HG03575 (cell line): ENCODE results near the gene NOTUM.

ENCODE experiments used
- ATAC-seq: cut with Tn5 transposase; IDR thresholded peaks from one replicate; pipeline ENCODE4 v1.9.1; 2021; ENCODE audit not compliant: unreplicated experiment, insufficient number of reproducible peaks, low FRiP score; ENCODE audit errors: extremely low read depth

NOTUM gene

DNA sequence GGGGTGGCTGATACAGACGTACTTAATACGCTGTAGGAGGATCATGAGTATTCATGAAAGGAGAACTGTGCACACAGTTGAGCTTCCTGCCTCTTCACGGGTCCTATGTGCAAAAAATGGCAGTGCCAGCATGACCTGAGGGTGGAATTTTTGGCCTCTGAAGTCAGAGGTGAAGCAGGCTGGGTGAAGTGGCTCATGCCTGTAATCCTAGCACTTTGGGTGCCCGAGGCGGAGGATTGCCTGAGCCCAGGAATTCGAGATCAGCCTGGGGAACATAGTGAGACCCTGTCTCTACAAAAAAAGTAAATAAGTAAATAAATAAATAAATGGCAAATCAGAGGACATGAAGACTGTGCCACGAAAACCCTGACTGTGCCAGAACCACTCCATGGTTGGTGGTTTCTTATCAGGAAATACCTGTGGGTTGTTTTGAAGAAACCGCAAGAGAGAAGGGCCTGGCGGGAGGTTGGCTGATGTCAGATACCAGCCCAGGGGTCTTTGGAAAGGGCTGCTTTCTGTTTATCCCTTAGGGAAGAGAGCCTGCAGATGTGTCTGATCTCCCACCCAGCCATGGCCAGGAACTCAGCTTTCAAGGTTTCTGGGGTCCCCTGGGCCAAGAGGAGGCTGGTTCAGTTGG, 19.8 kb upstream of the NOTUM start:
- no peak for ATAC-seq

DNA sequence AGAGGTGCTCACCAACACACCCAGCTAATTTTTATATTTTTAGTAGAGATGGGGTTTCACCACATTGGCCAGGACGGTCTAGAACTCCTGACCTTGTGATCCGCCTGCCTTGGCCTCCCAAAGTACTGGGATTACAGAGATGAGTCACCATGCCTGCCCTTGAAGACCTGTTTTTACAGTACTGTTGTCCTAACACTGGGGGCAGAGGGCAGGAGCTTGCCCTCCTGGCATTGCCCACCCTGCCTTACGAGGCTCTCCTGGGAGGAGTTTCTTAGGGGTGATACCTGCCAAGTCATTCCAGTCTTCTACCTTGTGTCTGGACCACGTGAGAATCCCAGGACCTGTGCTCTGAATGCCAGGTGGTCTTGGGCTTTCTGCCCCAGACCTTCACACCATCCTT, 19.1 kb upstream of the NOTUM start:
- ATAC-seq = no peak

DNA sequence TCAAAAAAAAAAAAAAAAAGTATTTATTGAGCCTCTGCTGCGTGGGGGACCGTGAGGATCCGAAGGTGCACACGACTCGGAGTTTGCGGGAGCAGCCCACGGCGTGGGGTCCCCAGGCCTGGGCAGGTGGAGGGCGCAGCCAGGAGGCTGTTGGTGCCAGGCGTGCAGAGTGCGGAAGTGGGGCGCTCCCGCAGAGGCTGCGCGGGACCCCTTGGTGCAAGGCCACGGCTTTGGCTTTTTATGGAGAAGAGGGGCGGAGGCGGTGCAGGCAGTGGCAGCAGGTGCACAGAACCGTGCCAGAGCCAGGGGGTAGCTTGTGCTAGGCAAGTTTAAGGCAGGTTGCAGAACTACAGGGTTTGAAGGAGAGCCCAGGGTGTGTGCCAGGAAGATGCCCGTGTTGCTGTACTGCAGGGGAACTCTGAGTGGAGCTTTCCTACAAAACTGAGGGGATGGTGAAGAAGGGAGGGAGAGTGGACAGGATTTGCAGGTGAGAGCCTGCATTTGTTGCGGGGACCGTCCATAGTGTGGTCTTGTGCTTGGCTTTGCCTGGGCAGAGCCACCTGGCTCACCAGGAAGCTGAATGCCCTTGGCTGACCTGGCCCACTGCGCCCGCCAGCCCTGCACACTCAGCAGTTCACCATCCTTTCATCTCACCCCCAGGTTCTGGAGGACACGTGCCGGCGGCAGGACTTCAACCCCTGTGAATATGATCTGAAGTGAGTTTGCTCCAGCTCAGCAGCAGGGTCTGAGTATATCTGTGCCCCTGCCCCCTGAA, 17.7 kb upstream of the NOTUM start:
- ATAC-seq = no peak

DNA sequence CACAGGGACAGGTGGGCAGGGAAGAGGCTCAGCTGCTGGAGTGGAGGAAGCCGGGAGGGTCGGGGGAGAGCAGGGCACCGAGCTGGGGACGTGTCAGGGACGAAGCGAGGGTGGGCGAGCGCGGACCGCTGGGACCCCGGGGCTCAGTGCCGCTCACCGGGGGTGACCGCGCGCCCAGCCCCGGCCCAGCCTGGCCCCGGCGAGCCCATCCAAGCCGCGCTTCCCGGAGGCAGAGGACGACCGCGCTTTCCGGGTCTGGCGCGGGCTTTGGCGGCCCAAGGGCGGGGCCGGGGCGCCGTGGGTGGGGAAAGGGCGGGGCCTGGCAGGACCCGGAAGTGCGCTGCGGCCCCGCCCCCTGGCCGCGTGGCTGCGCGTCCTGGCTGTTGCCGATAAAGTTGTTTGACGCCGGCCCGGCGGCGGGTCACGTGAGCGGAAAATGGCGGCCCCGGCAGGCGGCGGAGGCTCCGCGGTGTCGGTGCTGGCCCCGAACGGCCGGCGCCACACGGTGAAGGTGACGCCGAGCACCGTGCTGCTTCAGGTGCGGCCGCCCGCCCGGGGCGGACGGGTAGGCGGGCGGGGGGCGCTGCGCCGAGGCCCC, 16.3 kb upstream of the NOTUM start, which contains the start of gene ASPSCR1:
TSS of gene ASPSCR1 (plus strand) at position 419 of the 598 bp plus-strand sequence. CDS start at position 437, 18 bp downstream.
- no peak for ATAC-seq

DNA sequence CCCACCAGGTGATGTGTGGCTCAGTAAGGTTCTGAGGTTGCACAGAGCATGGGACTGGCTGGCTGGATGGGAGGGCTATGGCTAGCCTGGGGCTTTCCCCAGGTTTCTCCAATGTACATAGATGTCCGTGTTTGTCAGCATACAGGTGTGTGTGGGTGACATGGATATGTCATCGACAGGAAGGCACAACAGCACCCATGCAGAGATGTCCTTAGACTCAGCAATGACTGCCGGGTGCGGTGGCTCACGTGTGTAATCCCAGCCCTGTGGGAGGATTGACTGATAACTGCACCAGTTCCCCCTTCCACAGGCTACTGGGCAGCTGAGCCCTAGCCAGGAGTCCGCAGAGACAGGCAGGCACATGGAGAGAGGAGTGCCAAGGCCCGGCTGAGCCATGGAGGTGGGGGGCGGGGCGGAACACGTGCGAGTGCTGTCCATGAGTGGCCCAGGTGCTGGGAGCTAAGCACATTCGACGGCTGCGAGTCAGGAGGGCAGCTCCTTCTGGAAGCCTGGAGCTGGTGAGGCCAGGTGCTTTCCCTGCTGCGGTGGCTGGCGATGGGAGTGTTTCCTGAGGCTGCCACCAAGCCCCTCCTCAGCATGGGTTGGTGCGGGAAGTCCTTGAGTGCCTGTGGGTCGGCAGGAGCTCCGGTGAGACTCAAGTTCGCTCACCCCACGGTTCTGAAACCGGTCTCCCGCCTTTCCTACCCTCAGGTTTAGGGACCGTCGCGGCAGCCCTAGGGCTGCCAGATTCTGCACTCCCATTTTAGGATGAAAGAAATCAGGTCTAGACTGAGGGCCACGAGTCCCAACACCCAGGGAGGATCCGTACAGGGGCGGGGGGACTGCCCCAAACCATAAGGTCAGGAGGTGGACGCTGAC, 15.6 kb upstream of the NOTUM start:
- ATAC-seq = no peak

DNA sequence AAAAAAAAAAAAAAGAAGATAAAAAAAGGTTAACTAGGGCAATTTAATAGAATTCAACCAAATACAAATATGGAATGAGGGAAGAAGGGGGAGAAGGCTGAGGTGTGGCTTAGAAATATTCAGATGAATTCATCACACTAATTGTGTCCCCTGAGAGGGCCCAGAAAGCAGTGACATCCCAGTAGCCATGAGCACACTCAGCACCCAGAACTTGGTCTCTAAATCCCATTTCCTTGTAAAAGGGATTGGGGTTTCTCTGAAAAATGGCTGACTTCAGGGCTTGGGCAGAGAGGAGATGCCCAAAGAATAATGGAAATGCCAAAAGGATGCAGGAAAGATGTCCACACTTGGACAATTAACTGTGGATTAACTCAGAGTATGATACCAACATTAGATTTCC, 12.4 kb upstream of the NOTUM start:
- no peak for ATAC-seq

DNA sequence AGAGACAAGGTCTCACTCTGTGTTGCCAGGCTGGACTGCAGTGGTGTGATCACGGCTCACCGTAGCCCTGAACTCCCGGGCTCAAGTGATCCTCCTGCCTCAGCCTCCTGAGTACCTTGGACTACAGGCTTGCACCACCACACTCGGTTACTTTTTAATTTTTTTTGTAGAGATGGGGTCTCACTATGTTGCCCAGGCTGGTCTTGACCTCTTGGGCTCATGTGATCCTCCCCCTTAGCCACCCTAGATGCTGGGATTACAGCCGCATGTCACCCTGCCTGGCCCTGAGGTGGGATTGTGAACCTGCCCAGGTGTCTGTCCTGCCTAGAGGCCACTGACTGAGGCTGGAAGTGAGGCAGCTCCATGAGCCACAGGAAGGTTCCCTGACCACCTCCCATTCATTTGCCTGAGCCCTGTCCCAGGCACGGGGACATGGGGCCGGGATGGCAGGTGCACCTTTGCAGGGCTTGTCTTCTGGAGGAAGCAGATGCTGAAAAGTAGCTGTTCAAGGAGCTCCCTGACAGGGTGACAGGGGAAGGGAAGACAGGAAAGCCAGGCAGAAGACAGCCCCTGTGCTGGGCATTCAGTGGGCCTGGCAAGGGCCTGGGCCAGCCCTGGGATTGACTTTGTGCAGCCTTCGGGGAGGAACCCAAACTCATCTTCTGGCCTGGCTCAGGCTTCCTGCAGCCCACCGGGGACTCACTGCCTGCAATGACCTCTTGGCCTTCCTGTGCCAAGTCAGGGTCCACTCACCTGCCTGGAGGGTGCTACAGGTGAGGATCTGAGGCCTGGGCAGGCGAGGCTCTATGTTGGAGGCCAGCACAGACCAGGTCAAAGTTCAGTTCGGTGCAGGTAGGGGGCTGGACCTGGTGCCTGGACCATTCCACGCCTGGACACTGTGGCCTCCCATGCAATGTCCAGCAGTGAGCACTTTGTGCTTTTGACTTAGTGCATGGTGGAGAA, 8.1 kb upstream of the NOTUM start:
- no peak for ATAC-seq

DNA sequence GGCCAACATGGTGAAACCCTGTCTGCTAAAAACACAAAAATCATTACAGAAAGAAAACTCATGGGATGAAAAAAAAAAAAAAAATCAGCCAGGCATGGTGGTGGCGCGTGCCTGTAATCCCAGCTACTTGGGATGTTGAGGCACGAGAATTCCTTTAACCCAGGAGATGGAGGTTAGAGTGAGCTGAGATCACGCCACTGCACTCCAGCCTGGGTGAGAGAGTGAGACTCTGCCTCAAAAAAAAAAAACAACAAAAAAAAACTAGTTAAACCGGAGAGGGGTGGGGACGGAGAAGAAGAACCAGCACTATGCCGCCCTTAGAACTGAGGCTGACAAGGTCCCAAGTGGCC, 7.4 kb upstream of the NOTUM start:
- no peak for ATAC-seq

DNA sequence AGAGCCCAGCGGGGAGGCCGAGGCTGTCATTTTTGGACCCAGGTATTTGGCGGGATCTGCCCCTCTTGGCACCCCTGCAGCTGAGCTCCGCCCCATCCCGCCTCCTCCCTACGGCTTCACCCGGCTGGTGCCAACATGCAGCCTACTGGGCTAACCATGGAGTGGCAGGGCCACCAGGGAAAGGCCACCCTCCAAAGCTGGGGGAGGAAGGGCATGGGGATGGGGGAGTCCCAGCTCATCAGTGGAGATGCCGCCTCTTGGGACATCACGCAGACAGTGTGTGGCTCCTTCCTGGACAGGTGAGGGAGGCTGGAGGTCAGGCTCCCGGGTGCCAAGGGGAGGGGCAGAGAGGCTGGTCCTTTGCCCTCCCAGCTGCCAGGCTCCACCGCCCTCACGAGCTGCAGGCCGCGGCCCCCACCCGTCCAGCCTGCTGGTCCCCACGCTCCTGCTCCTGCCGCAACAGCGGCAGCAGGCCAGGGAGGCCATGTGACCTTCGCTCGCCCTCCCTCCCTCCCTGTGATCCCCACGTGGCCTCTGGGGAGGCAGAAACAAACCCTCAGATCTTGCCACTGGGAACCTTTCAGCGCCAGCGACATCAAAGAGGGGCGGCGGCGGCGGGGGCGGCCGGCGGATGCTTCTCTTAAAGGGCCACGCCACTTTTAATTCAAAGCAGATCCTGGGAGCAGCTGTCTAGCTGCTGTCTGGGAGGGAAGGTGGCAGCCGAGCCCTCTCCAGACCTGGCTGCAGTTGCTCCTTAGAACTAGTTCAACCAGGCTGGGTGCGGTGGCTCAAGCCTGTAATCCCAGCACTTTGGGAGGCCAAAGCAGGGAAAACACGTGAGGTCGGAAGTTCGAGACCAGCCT, 6.8 kb upstream of the NOTUM start:
- ATAC-seq = no peak

DNA sequence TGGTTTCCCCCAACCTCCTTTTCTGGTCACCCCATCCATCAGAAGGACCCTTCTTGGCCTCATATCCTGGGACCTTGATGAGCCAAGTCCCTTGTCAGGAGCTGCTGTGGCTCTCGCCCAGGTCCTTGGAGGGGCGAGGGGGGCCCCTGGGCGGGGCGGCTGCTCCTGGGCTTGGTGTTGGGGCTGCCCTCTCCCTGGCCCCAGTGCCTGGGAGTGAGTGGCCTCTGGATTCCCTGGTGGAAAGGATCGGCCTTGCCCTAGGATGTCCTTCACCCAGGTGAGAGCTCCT, 6.2 kb upstream of the NOTUM start:
- no peak for ATAC-seq

DNA sequence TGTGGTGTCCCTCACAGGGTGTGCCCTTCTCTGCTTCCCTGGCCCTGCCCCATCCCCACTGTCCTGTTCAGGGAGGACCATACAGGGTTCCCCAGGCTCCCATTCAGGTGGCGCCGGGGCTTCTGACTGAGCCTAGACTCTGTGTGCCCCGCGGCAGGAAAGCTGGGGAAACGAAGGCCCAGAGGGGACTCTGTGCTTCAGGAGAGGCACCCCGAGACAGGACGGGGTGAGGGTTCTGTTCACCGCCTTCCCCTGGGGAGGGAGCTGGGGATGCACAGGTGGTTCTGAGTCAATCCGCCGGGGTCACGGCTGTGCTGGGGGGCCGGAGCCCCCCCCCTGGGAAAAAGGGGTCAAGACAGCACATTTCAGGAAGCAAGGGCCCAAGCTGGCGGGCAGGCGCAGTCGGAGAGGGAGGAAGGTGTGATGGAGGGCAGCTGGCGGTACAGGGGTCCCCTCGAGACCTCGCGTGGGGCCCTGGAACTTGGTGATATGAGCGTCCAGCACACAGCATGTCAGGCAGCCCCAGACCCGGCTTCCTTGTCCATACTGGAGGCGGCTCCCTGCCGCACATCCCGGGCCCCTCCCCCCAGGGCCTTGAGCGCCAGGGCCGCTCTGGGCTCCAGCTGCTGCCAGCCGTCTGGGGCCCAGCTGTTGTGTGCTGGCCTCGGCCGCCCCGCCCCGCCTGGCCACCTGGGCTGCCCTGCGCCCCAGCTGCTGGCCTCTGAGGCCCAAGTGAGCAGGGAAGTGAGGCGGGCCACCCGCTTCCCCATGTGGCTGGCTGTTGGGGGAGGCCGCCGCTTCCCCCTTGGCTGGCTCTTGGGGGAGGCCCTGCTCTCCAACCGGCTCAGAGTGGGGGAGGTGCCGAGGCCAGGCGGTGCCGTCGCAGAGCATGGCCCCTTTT, 5.6 kb upstream of the NOTUM start:
- ATAC-seq = no peak

DNA sequence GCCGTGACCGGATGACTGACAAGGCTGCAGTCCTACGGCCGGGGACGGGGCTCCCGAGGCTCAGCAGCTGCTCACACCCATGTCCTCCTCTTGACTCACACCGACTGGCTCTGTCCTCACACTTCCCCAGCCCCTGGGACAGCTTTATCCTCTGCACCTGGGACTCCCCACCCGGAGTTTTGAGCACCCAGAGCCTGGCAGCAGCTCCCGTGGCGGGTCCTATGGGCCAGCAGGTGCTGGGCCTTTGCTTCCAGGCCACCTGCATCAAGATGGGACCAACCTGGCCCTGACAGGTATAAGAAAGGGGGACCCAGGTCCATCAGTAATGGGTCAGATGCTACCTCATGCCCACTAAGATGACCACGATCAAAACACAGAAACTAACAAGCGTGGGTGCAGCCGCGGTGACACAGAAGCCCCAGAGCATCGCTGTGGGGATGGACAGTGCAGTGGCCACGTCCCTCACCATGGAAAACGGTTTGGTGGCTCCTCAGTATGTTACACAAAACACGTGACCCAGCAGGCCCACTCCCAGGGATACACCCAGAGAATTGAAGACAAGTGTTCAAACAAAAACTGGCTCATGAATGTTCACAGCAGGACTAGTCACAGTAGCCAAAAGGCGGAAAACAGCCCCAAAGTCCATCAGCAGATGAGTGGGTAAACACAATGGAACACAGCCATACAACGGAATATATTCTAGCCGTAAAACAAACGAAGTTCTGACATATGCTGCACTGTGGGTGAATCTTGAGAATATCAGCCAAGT, 3.3 kb upstream of the NOTUM start:
- no peak for ATAC-seq

DNA sequence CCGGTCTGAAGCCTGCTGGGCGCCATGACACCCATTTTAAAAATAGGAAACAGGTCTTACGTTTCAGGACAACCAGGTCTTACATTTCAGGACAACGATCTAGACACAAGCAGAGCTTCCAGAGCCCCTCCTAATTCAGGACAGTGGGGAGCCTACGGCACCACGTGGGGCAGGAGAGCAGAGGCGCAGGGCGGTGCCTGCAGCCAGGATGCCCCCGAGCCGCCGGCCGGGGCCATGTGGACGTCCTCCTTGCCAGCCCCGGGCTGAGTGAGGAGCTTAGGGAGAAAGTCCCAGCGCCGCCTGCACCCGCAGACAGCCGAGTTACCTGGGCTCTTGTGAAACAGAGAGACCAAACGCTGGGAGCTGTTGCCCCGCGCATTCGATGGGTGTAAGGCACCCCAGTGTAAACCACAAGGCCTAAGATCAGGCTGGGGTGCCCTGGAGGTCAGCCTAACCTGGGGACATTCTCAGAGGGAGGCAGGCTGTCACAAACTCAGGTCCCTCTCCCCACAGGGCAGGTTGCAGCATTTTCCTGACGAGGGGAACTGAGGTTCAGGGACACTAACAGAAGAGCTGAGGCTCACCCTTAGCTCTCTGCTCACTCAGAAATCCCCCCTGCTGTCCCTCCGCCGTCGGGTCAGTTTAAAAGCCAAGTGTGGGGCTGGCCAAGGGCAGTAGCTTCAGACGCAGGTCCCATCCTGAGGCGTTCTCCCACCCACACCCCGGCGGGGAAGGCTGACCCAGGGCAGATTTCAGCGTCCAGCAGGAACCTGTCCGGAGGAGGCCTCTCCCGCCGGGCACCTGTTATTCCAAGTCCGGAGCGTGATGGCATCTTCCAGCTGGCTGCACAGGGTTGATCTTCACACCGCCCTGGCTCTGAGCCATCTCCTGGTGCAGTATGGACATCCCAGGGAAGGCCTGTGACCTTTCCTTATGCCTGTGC, 1.8 kb upstream of the NOTUM start:
- no peak for ATAC-seq

DNA sequence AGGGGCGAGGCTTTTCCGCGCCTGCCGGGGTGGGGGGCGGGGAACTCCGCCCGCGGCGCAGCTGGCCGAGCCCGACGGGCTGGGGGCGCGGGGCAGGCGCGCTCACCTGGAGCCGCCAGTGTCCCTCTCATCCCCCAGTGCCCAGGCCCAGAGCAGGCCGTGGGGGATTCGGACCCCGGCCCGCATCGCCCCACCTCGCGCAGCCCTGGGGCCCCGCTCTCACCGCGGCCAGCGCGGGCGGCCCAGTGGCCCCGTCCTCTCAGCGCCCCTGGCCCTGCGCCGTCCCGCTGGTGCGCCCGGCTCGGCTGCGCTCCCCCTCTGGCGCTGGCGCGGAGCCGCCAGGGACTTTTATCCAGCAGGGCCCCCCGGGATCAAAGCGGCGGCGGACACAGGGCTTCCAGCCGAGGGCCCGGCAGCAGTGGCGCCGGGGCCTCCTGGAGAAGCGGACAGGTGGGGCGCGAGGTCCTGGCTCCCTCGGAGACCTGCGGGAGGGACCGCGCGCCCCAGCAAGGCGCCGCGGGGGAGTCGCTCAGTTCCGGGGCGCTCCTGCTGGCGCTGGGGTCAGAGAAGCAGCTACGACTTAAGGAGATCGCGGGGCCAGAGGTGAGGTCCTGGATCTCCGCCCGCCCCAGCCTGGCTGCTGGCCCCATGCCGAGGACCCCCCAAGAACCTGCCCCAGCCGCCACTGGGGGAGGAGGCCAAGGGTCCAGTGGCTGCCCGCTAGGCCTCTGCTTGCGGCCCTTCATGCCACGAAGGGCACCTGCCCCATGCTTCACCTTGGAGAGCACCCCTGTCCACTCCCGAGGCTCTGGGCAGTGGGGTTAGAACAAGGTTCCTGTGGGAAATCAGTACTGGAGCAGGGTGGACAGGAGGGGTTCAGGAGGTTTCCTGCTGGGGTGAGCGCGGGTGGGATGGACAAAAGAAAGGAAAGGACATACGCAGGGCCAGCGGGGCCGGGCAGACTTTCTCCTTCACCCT, 823 bp upstream of the NOTUM start:
- ATAC-seq = no peak
